ENCODE measurements around the gene XXYLT1.

XXYLT1 gene

GRCh38 chr3:195085356-195086130 is 185.4 kb downstream of the XXYLT1 start:
- Histone ChIP-seq H3K4me1 (peaks cover 0 to 13% (median 4%) of the 10 kb centered on the region in 4 donors), H3K27me3 (no peaks in the 10 kb centered on the region), H3K36me3 (no peaks in the 10 kb centered on the region), H3K27ac (no peak overlapping the region), H3K9me3 (no peaks in the 10 kb centered on the region), H3K4me3 (no peak overlapping the region)
- peak in 1 of 2 donors; percentile 41 for DNase-seq
- TF ChIP-seq, protein P1, sequence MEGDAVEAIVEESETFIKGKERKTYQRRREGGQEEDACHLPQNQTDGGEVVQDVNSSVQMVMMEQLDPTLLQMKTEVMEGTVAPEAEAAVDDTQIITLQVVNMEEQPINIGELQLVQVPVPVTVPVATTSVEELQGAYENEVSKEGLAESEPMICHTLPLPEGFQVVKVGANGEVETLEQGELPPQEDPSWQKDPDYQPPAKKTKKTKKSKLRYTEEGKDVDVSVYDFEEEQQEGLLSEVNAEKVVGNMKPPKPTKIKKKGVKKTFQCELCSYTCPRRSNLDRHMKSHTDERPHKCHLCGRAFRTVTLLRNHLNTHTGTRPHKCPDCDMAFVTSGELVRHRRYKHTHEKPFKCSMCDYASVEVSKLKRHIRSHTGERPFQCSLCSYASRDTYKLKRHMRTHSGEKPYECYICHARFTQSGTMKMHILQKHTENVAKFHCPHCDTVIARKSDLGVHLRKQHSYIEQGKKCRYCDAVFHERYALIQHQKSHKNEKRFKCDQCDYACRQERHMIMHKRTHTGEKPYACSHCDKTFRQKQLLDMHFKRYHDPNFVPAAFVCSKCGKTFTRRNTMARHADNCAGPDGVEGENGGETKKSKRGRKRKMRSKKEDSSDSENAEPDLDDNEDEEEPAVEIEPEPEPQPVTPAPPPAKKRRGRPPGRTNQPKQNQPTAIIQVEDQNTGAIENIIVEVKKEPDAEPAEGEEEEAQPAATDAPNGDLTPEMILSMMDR (IDR thresholded peaks at IDR 0.05) = no peak
- intact Hi-C loops (cut with DNase I; ENCODE audit: low total_unique reads) = no loop called here

- intact Hi-C loops (cut with DNase I; ENCODE audit: low total_unique reads) = no loop called here
- H3K27ac ChIP-seq = no peak overlapping the region
- no peak overlapping the region for H3K4me3 ChIP-seq
- H3K27me3 ChIP-seq = no peaks in the 10 kb centered on the region
- TF ChIP-seq, protein P1 (IDR thresholded peaks at IDR 0.05) = no peak
- peaks cover 0 to 14% (median 6%) of the 10 kb centered on the region in 4 donors for H3K4me1 ChIP-seq
- H3K36me3 ChIP-seq = no peaks in the 10 kb centered on the region
- DNase-seq = peak in 1 of 2 donors; percentile 23
- no peaks in the 10 kb centered on the region for H3K9me3 ChIP-seq
Observed at GRCh38 chr3:195084746-195085145, 186.2 kb downstream of the XXYLT1 start.

DNA sequence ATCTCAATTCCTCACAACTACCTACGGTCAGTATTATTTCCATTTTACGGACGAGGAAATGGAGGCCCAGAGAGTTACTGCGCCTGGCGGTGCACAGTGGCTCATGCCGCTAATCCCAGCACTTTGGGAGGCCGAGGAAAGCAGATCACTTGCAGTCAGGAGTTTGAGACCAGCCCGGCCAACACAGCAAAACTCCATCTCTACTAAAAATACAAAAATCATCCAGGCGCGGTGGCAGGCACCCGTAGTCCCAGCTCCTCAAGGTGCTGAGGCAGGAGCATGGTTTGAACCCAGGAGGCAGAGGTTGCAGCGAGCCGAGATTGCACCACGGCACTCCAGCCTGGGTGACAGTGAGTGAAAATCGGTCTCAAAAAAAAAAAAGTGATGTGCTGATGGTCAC is 187.3 kb downstream of the XXYLT1 start:
- intact Hi-C loops (cut with DNase I; ENCODE audit: low total_unique reads) = no loop called here
- Histone ChIP-seq H3K9me3 (no peaks in the 10 kb centered on the region), H3K27me3 (no peaks in the 10 kb centered on the region), H3K4me1 (peaks cover 0 to 14% (median 6%) of the 10 kb centered on the region in 4 donors), H3K4me3 (no peak overlapping the region), H3K27ac (no peak overlapping the region), H3K36me3 (no peaks in the 10 kb centered on the region)
- TF ChIP-seq, protein P1 (IDR thresholded peaks at IDR 0.05) = no peak
- no peak for DNase-seq

DNA sequence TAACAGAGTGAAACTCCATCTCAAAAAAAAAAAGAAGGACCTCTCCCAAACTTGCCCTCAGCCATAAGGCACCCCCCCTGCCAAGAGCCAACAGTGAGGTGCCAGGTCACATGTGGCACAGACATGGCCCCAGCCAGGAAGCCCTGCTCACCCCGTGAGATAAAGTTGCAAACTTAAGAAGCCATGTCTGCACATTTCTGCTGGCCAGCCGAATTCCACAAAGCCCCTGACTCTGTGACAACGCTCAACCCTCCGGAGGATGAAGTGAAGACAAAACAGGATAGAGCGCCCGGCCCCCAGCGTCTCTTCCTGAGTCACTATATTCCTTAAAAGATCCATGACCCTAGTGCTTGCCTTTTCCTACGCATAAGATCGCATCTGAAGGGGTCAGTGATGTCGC is 188.1 kb downstream of the XXYLT1 start:
- DNase-seq = no peak
- Histone ChIP-seq H3K27me3 (no peaks in the 10 kb centered on the region), H3K9me3 (no peaks in the 10 kb centered on the region), H3K4me1 (peaks cover 0 to 14% (median 6%) of the 10 kb centered on the region in 4 donors), H3K27ac (no peak overlapping the region), H3K4me3 (no peak overlapping the region), H3K36me3 (no peaks in the 10 kb centered on the region)
- intact Hi-C loops (cut with DNase I; ENCODE audit: low total_unique reads) = no loop called here
- TF ChIP-seq, protein P1 (IDR thresholded peaks at IDR 0.05) = no peak

DNA sequence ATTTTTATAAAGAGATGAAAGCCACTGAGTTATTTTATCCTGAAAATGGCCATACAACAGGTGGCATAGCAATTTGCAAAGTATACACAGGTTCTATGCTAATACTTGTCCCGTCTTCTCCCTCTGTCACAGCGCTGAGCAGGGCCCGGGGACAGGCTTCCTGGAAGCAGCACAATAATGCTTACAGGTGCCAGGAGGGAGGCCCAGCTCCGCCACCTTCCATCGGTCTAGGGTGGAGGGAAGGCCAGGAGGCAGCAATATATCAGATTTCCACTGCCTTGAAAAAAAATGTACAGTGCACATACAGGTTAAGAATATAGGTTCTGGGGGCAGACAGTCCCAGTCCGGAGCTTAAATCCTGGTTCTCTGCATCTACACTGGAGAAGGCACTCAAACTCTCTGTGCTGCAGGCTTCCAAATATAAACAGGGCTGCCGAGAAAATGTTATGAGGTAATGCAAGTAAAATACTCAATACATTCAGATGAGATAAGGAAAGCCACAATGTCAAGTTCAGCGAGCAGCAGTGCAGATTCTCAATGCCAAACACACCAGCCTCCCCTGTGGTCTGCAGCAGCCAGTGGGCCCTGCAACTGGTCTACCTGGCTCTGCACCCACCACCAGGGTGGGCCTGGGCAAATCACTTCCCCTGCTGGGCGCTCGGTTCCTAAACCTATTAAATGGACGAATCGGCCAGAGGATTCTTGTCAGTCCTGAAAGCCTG is 189.6 kb downstream of the XXYLT1 start:
- H3K4me3 ChIP-seq = no peak overlapping the region
- no peaks in the 10 kb centered on the region for H3K36me3 ChIP-seq
- H3K9me3 ChIP-seq = no peaks in the 10 kb centered on the region
- no peak overlapping the region for H3K27ac ChIP-seq
- TF ChIP-seq, protein P1 (IDR thresholded peaks at IDR 0.05) = no peak
- intact Hi-C loops (cut with DNase I; ENCODE audit: low total_unique reads) = no loop called here
- DNase-seq = no peak
- peaks cover 0 to 14% (median 6%) of the 10 kb centered on the region in 4 donors for H3K4me1 ChIP-seq
- no peaks in the 10 kb centered on the region for H3K27me3 ChIP-seq

All from tibial artery (tissue), 4 donors.